Measurements from ENCODE around the gene ZNF358. TPM values are rescaled to one million over a fixed set of nuclear protein-coding genes. Genes with fewer than 3 reads are reported as not detected.

ZNF358 gene
- total and polyA plus RNA-seq, 2 of the 13 experiments (the other 11 are each of a cell fraction or from before 2014, with no cell fraction given), result 9.1 to 37.0 TPM

- TF ChIP-seq SYNCRIP (IDR thresholded peaks at IDR 0.05; ENCODE audit: insufficient read depth, low read depth, low read length) (no peak), MAZ (IDR thresholded peaks at IDR 0.05; ENCODE audit: borderline replicate concordance, low read depth, low read length) (no peak), MAZ (CRISPR knock-in tag; IDR thresholded peaks at IDR 0.05; ENCODE audit: low read depth) (peak; percentile 64; the same call in 1 of the 2 replicates), ZNF225 (CRISPR knock-in tag; IDR thresholded peaks at IDR 0.05) (peak; percentile 69; the same call in 1 of the 2 replicates), KAT2B (IDR thresholded peaks at IDR 0.05; ENCODE audit: borderline replicate concordance, low read depth, low read length) (no peak), ZNF841 (CRISPR knock-in tag; IDR thresholded peaks at IDR 0.05; ENCODE audit: borderline replicate concordance) (peak; percentile 77; the same call in 1 of the 2 replicates), GLMP (CRISPR knock-in tag; IDR thresholded peaks at IDR 0.05; ENCODE audit: borderline replicate concordance) (no peak), U2AF1 (optimal IDR thresholded peaks at IDR 0.05; ENCODE audit: low read depth, low read length) (no peak), ZFX (CRISPR knock-in tag; IDR thresholded peaks at IDR 0.05; ENCODE audit: low read depth) (peak; percentile 67), MED13 (CRISPR knock-in tag; IDR thresholded peaks at IDR 0.05) (no peak), SRSF9 (IDR thresholded peaks at IDR 0.05; ENCODE audit: borderline replicate concordance, insufficient read depth, low read depth, low read length, poor library complexity, severe bottlenecking) (no peak)
- TF ChIP-seq, protein P1, sequence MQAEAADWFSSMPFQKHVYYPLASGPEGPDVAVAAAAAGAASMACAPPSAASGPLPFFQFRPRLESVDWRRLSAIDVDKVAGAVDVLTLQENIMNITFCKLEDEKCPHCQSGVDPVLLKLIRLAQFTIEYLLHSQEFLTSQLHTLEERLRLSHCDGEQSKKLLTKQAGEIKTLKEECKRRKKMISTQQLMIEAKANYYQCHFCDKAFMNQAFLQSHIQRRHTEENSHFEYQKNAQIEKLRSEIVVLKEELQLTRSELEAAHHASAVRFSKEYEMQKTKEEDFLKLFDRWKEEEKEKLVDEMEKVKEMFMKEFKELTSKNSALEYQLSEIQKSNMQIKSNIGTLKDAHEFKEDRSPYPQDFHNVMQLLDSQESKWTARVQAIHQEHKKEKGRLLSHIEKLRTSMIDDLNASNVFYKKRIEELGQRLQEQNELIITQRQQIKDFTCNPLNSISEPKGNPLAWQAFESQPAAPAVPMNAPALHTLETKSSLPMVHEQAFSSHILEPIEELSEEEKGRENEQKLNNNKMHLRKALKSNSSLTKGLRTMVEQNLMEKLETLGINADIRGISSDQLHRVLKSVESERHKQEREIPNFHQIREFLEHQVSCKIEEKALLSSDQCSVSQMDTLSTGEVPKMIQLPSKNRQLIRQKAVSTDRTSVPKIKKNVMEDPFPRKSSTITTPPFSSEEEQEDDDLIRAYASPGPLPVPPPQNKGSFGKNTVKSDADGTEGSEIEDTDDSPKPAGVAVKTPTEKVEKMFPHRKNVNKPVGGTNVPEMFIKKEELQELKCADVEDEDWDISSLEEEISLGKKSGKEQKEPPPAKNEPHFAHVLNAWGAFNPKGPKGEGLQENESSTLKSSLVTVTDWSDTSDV (CRISPR knock-in tag; IDR thresholded peaks at IDR 0.05), result peak; percentile 72; the same call in 1 of the 2 replicates
- TF ChIP-seq, protein P2, sequence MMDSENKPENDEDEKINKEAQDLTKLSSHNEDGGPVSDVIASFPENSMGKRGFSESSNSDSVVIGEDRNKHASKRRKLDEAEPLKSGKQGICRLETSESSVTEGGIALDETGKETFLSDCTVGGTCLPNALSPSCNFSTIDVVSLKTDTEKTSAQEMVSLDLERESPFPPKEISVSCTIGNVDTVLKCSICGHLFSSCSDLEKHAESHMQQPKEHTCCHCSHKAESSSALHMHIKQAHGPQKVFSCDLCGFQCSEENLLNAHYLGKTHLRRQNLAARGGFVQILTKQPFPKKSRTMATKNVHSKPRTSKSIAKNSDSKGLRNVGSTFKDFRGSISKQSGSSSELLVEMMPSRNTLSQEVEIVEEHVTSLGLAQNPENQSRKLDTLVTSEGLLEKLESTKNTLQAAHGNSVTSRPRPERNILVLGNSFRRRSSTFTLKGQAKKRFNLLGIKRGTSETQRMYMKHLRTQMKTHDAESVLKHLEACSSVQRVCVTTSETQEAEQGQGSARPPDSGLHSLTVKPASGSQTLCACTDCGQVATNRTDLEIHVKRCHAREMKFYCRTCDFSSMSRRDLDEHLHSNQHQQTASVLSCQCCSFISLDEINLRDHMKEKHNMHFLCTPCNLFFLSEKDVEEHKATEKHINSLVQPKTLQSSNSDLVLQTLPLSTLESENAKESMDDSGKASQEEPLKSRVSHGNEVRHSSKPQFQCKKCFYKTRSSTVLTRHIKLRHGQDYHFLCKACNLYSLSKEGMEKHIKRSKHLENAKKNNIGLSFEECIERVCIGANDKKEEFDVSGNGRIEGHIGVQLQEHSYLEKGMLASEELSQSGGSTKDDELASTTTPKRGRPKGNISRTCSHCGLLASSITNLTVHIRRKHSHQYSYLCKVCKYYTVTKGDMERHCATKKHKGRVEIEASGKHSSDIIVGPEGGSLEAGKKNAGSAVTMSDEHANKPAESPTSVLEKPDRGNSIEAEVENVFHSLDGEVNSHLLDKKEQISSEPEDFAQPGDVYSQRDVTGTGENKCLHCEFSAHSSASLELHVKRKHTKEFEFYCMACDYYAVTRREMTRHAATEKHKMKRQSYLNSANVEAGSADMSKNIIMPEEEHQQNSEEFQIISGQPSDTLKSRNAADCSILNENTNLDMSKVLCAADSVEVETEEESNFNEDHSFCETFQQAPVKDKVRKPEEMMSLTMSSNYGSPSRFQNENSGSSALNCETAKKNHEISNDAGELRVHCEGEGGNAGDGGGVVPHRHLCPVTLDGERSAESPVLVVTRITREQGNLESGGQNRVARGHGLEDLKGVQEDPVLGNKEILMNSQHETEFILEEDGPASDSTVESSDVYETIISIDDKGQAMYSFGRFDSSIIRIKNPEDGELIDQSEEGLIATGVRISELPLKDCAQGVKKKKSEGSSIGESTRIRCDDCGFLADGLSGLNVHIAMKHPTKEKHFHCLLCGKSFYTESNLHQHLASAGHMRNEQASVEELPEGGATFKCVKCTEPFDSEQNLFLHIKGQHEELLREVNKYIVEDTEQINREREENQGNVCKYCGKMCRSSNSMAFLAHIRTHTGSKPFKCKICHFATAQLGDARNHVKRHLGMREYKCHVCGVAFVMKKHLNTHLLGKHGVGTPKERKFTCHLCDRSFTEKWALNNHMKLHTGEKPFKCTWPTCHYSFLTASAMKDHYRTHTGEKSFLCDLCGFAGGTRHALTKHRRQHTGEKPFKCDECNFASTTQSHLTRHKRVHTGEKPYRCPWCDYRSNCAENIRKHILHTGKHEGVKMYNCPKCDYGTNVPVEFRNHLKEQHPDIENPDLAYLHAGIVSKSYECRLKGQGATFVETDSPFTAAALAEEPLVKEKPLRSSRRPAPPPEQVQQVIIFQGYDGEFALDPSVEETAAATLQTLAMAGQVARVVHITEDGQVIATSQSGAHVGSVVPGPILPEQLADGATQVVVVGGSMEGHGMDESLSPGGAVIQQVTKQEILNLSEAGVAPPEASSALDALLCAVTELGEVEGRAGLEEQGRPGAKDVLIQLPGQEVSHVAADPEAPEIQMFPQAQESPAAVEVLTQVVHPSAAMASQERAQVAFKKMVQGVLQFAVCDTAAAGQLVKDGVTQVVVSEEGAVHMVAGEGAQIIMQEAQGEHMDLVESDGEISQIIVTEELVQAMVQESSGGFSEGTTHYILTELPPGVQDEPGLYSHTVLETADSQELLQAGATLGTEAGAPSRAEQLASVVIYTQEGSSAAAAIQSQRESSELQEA (CRISPR knock-in tag; IDR thresholded peaks at IDR 0.05; ENCODE audit: not compliant biosample characterization), result peak; percentile 40
- TF ChIP-seq, protein P3, sequence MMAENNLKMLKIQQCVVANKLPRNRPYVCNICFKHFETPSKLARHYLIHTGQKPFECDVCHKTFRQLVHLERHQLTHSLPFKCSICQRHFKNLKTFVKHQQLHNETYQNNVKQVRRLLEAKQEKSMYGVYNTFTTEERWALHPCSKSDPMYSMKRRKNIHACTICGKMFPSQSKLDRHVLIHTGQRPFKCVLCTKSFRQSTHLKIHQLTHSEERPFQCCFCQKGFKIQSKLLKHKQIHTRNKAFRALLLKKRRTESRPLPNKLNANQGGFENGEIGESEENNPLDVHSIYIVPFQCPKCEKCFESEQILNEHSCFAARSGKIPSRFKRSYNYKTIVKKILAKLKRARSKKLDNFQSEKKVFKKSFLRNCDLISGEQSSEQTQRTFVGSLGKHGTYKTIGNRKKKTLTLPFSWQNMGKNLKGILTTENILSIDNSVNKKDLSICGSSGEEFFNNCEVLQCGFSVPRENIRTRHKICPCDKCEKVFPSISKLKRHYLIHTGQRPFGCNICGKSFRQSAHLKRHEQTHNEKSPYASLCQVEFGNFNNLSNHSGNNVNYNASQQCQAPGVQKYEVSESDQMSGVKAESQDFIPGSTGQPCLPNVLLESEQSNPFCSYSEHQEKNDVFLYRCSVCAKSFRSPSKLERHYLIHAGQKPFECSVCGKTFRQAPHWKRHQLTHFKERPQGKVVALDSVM (CRISPR knock-in tag; IDR thresholded peaks at IDR 0.05), result no peak
Measured at GRCh38 chr19:7500811-7501450, 15.0 kb upstream of the ZNF358 start (continued).

Measured in HepG2 (cell line).